ENCODE data around the gene ZCCHC17. TPM values are rescaled to one million over a fixed set of nuclear protein-coding genes. Genes with fewer than 3 reads are reported as not detected.
A peak's percentile ranks its signal among the peaks of the same experiment; 100 is the strongest.

Gene ZCCHC17
- total RNA-seq, 1 donor from 2014 or later: 51.3 TPM

DNA sequence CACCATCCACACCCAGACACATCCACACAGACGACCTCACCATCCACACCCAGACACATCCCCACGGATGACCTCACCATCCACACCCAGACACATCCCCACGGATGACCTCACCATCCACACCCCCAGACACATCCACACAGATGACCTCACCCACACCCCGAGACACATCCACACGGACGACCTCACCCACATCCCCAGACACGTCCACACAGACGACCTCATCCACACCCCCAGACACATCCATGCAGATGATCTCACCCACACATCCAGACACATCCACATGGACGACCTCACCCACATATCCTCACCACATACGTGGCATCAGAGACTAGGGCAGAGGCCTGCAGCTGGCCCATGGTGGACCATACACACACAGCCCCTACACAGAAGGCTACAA lies 90.8 kb downstream of the ZCCHC17 start:
- FAIRE-seq: no peak
- H3K36me3 Mint-ChIP-seq (ENCODE audit: low read depth, unreplicated experiment): peaks cover 3% of the 10 kb centered on the region
- Histone ChIP-seq H3K36me3 (ENCODE audit: insufficient read depth, low read length) (no peaks in the 10 kb centered on the region), H3K4me1 (ENCODE audit: insufficient read depth, low read length) (no peaks in the 10 kb centered on the region), H3K9me3 (ENCODE audit: insufficient read depth, low read depth, low read length) (no peaks in the 10 kb centered on the region), H3K9ac (ENCODE audit: low read length) (no peak overlapping the region), H3K27me3 (ENCODE audit: insufficient read depth, low read length) (no peaks in the 10 kb centered on the region), H3K4me3 (ENCODE audit: insufficient read depth, low read depth, low read length) (no peak overlapping the region), H2AFZ (ENCODE audit: low read depth, low read length) (no peak overlapping the region), H3K27ac (ENCODE audit: low read depth, low read length) (no peak overlapping the region), H4K20me1 (ENCODE audit: insufficient read depth, low read length) (no peaks in the 10 kb centered on the region), H3K79me2 (ENCODE audit: insufficient read depth, low read length) (no peaks in the 10 kb centered on the region), H3K4me2 (ENCODE audit: low read length) (no peak overlapping the region)
- peaks cover 5% of the 10 kb centered on the region for H3K27me3 Mint-ChIP-seq (ENCODE audit: low read depth, unreplicated experiment)
- H3K9me3 Mint-ChIP-seq (ENCODE audit: unreplicated experiment): peaks cover 12% of the 10 kb centered on the region
- peak overlapping the region; percentile 94 for H3K27ac Mint-ChIP-seq (ENCODE audit: unreplicated experiment)
- H3K4me1 Mint-ChIP-seq (ENCODE audit: low read depth, unreplicated experiment): no peaks in the 10 kb centered on the region
- TF ChIP-seq, protein P1, sequence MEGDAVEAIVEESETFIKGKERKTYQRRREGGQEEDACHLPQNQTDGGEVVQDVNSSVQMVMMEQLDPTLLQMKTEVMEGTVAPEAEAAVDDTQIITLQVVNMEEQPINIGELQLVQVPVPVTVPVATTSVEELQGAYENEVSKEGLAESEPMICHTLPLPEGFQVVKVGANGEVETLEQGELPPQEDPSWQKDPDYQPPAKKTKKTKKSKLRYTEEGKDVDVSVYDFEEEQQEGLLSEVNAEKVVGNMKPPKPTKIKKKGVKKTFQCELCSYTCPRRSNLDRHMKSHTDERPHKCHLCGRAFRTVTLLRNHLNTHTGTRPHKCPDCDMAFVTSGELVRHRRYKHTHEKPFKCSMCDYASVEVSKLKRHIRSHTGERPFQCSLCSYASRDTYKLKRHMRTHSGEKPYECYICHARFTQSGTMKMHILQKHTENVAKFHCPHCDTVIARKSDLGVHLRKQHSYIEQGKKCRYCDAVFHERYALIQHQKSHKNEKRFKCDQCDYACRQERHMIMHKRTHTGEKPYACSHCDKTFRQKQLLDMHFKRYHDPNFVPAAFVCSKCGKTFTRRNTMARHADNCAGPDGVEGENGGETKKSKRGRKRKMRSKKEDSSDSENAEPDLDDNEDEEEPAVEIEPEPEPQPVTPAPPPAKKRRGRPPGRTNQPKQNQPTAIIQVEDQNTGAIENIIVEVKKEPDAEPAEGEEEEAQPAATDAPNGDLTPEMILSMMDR (IDR thresholded peaks at IDR 0.05; ENCODE audit: insufficient read depth, low read depth, low read length): no peak
- TF ChIP-seq EZH2 (IDR thresholded peaks at IDR 0.05; ENCODE audit: insufficient read depth, low read length): no peak
- H3K4me3 Mint-ChIP-seq (ENCODE audit: unreplicated experiment): no peak overlapping the region
- DNase-seq (ENCODE audit: low read depth): no peak

GRCh38 chr1:31389616-31390015 lies 92.8 kb downstream of the ZCCHC17 start:
- H3K36me3 ChIP-seq (ENCODE audit: insufficient read depth, low read length): no peaks in the 10 kb centered on the region
- peaks cover 7% of the 10 kb centered on the region for H3K27me3 Mint-ChIP-seq (ENCODE audit: low read depth, unreplicated experiment)
- no peak overlapping the region for H2AFZ ChIP-seq (ENCODE audit: low read depth, low read length)
- no peak overlapping the region for H3K27ac ChIP-seq (ENCODE audit: low read depth, low read length)
- no peaks in the 10 kb centered on the region for H3K79me2 ChIP-seq (ENCODE audit: insufficient read depth, low read length)
- no peak overlapping the region for H3K4me3 Mint-ChIP-seq (ENCODE audit: unreplicated experiment)
- no peak for TF ChIP-seq EZH2 (IDR thresholded peaks at IDR 0.05; ENCODE audit: insufficient read depth, low read length)
- TF ChIP-seq, protein P1 (IDR thresholded peaks at IDR 0.05; ENCODE audit: insufficient read depth, low read depth, low read length): no peak
- no peak overlapping the region for H3K4me2 ChIP-seq (ENCODE audit: low read length)
- DNase-seq (ENCODE audit: low read depth): no peak
- peaks cover 12% of the 10 kb centered on the region for H3K9me3 Mint-ChIP-seq (ENCODE audit: unreplicated experiment)
- FAIRE-seq: no peak
- no peak overlapping the region for H3K4me3 ChIP-seq (ENCODE audit: insufficient read depth, low read depth, low read length)
- no peaks in the 10 kb centered on the region for H3K27me3 ChIP-seq (ENCODE audit: insufficient read depth, low read length)
- peaks cover 3% of the 10 kb centered on the region for H3K36me3 Mint-ChIP-seq (ENCODE audit: low read depth, unreplicated experiment)
- H3K27ac Mint-ChIP-seq (ENCODE audit: unreplicated experiment): no peak overlapping the region
- no peaks in the 10 kb centered on the region for H3K9me3 ChIP-seq (ENCODE audit: insufficient read depth, low read depth, low read length)
- H3K4me1 Mint-ChIP-seq (ENCODE audit: low read depth, unreplicated experiment): no peaks in the 10 kb centered on the region
- H3K9ac ChIP-seq (ENCODE audit: low read length): no peak overlapping the region
- H4K20me1 ChIP-seq (ENCODE audit: insufficient read depth, low read length): no peaks in the 10 kb centered on the region
- H3K4me1 ChIP-seq (ENCODE audit: insufficient read depth, low read length): peaks cover 4% of the 10 kb centered on the region

GRCh38 chr1:31390071-31390470 lies 93.2 kb downstream of the ZCCHC17 start:
- H3K4me1 Mint-ChIP-seq (ENCODE audit: low read depth, unreplicated experiment): no peaks in the 10 kb centered on the region
- H3K36me3 ChIP-seq (ENCODE audit: insufficient read depth, low read length): no peaks in the 10 kb centered on the region
- peaks cover 8% of the 10 kb centered on the region for H3K4me1 ChIP-seq (ENCODE audit: insufficient read depth, low read length)
- peaks cover 7% of the 10 kb centered on the region for H3K27me3 Mint-ChIP-seq (ENCODE audit: low read depth, unreplicated experiment)
- peaks cover 3% of the 10 kb centered on the region for H3K36me3 Mint-ChIP-seq (ENCODE audit: low read depth, unreplicated experiment)
- H3K4me3 ChIP-seq (ENCODE audit: insufficient read depth, low read depth, low read length): no peak overlapping the region
- no peak overlapping the region for H3K9ac ChIP-seq (ENCODE audit: low read length)
- H3K79me2 ChIP-seq (ENCODE audit: insufficient read depth, low read length): no peaks in the 10 kb centered on the region
- H3K27me3 ChIP-seq (ENCODE audit: insufficient read depth, low read length): no peaks in the 10 kb centered on the region
- TF ChIP-seq EZH2 (IDR thresholded peaks at IDR 0.05; ENCODE audit: insufficient read depth, low read length): no peak
- TF ChIP-seq, protein P1 (IDR thresholded peaks at IDR 0.05; ENCODE audit: insufficient read depth, low read depth, low read length): no peak
- no peak overlapping the region for H3K4me3 Mint-ChIP-seq (ENCODE audit: unreplicated experiment)
- no peak overlapping the region for H3K27ac Mint-ChIP-seq (ENCODE audit: unreplicated experiment)
- no peaks in the 10 kb centered on the region for H3K9me3 ChIP-seq (ENCODE audit: insufficient read depth, low read depth, low read length)
- no peak overlapping the region for H3K4me2 ChIP-seq (ENCODE audit: low read length)
- H3K9me3 Mint-ChIP-seq (ENCODE audit: unreplicated experiment): peaks cover 12% of the 10 kb centered on the region
- no peaks in the 10 kb centered on the region for H4K20me1 ChIP-seq (ENCODE audit: insufficient read depth, low read length)
- DNase-seq (ENCODE audit: low read depth) (no peak), FAIRE-seq (no peak)
- no peak overlapping the region for H2AFZ ChIP-seq (ENCODE audit: low read depth, low read length)
- H3K27ac ChIP-seq (ENCODE audit: low read depth, low read length): no peak overlapping the region
